ENCODE results near the gene AIPL1. TPM values are rescaled to one million over a fixed set of nuclear protein-coding genes. Genes with fewer than 3 reads are reported as not detected.
A peak's percentile ranks its signal among the peaks of the same experiment; 100 is the strongest.

Gene AIPL1
- total RNA-seq, 1 experiment from 2014 or later, result 0.46 TPM

- TF ChIP-seq, protein P1, sequence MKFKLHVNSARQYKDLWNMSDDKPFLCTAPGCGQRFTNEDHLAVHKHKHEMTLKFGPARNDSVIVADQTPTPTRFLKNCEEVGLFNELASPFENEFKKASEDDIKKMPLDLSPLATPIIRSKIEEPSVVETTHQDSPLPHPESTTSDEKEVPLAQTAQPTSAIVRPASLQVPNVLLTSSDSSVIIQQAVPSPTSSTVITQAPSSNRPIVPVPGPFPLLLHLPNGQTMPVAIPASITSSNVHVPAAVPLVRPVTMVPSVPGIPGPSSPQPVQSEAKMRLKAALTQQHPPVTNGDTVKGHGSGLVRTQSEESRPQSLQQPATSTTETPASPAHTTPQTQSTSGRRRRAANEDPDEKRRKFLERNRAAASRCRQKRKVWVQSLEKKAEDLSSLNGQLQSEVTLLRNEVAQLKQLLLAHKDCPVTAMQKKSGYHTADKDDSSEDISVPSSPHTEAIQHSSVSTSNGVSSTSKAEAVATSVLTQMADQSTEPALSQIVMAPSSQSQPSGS (CRISPR knock-in tag; IDR thresholded peaks at IDR 0.05; ENCODE audit: borderline replicate concordance, low read depth), result no peak
- TF ChIP-seq HMGA2 (CRISPR knock-in tag; IDR thresholded peaks at IDR 0.05) (no peak), TEAD1 (CRISPR knock-in tag; IDR thresholded peaks at IDR 0.05) (no peak), TCF7 (CRISPR knock-in tag; IDR thresholded peaks at IDR 0.05; ENCODE audit: low read depth) (no peak), JAZF1 (CRISPR knock-in tag; IDR thresholded peaks at IDR 0.05) (no peak), KAT7 (CRISPR knock-in tag; IDR thresholded peaks at IDR 0.05; ENCODE audit: borderline replicate concordance) (no peak), ERG (CRISPR knock-in tag; IDR thresholded peaks at IDR 0.05) (no peak), SOX15 (CRISPR knock-in tag; IDR thresholded peaks at IDR 0.05) (no peak), CBFB (CRISPR knock-in tag; IDR thresholded peaks at IDR 0.05; ENCODE audit: low read depth) (no peak)
- TF ChIP-seq, protein P2, sequence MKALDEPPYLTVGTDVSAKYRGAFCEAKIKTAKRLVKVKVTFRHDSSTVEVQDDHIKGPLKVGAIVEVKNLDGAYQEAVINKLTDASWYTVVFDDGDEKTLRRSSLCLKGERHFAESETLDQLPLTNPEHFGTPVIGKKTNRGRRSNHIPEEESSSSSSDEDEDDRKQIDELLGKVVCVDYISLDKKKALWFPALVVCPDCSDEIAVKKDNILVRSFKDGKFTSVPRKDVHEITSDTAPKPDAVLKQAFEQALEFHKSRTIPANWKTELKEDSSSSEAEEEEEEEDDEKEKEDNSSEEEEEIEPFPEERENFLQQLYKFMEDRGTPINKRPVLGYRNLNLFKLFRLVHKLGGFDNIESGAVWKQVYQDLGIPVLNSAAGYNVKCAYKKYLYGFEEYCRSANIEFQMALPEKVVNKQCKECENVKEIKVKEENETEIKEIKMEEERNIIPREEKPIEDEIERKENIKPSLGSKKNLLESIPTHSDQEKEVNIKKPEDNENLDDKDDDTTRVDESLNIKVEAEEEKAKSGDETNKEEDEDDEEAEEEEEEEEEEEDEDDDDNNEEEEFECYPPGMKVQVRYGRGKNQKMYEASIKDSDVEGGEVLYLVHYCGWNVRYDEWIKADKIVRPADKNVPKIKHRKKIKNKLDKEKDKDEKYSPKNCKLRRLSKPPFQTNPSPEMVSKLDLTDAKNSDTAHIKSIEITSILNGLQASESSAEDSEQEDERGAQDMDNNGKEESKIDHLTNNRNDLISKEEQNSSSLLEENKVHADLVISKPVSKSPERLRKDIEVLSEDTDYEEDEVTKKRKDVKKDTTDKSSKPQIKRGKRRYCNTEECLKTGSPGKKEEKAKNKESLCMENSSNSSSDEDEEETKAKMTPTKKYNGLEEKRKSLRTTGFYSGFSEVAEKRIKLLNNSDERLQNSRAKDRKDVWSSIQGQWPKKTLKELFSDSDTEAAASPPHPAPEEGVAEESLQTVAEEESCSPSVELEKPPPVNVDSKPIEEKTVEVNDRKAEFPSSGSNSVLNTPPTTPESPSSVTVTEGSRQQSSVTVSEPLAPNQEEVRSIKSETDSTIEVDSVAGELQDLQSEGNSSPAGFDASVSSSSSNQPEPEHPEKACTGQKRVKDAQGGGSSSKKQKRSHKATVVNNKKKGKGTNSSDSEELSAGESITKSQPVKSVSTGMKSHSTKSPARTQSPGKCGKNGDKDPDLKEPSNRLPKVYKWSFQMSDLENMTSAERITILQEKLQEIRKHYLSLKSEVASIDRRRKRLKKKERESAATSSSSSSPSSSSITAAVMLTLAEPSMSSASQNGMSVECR (CRISPR knock-in tag; IDR thresholded peaks at IDR 0.05; ENCODE audit: borderline replicate concordance), result no peak
- TF ChIP-seq, protein P3, sequence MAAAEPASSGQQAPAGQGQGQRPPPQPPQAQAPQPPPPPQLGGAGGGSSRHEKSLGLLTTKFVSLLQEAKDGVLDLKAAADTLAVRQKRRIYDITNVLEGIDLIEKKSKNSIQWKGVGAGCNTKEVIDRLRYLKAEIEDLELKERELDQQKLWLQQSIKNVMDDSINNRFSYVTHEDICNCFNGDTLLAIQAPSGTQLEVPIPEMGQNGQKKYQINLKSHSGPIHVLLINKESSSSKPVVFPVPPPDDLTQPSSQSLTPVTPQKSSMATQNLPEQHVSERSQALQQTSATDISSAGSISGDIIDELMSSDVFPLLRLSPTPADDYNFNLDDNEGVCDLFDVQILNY (CRISPR knock-in tag; IDR thresholded peaks at IDR 0.05), result no peak
Measured at GRCh38 chr17:6415616-6416015, 19.3 kb downstream of the AIPL1 start (continued).

GRCh38 chr17:6413065-6413464, 21.9 kb downstream of the AIPL1 start:
- Mint-ChIP-seq H3K36me3 (no peaks in the 10 kb centered on the region), H3K27me3 (ENCODE audit: low read depth) (no peaks in the 10 kb centered on the region), H3K4me1 (peaks cover 7% of the 10 kb centered on the region), H3K4me3 (no peak overlapping the region), H3K27ac (no peak overlapping the region), H3K9me3 (no peaks in the 10 kb centered on the region)
- ChIA-PET CTCF (interaction anchor here (0.6 to 3.4 kb wide), 34 partner anchors 10 to 826 kb away, joined by 3 to 26 read pairs (median 4); no protein-coding TSS in a partner anchor), POLR2A (no interaction called here)
- TF ChIP-seq GTF2I (CRISPR knock-in tag; conservative IDR thresholded peaks at IDR 0.05) (peak; percentile 74; the same call in 1 of the 2 replicates), ZNF263 (CRISPR knock-in tag; IDR thresholded peaks at IDR 0.05; ENCODE audit: low read depth) (no peak), CTCF (IDR thresholded peaks at IDR 0.05) (0 out of 2 replicates have a peak, but pooled peaks have one; percentile 24)
- peak; percentile 78 for ATAC-seq
- no peak for DNase-seq (ENCODE audit: low spot score)

DNA sequence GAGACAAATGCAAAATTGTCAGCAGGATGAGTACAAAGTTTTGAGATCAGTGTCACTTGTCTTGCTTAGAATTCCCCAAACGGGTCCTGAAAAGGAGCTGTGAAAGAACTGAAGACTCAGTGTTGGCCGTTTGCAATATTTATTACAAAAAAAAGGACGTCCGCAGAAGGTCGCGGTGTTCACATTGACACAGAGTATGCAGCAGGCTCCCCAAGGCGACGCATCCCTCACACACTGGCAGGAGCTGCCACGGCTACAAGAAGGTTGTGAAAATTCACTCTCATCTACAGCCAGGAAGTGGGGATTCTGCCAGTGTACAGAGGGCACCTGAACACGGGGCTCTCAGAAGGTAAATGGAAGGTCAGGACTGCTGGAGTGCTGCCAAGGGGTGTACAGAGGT, 26.2 kb downstream of the AIPL1 start:
- TF ChIP-seq, protein P1 (CRISPR knock-in tag; IDR thresholded peaks at IDR 0.05; ENCODE audit: borderline replicate concordance, low read depth), result no peak
- TF ChIP-seq IRF2 (CRISPR knock-in tag; IDR thresholded peaks at IDR 0.05; ENCODE audit: borderline replicate concordance, low read depth) (no peak), ZNF671 (CRISPR knock-in tag; IDR thresholded peaks at IDR 0.05) (no peak)
- Mint-ChIP-seq H3K27ac (no peak overlapping the region), H3K4me3 (no peak overlapping the region), H3K36me3 (no peaks in the 10 kb centered on the region), H3K4me1 (no peaks in the 10 kb centered on the region), H3K9me3 (no peaks in the 10 kb centered on the region), H3K27me3 (ENCODE audit: low read depth) (no peaks in the 10 kb centered on the region)
- ChIA-PET CTCF (no interaction called here), POLR2A (no interaction called here)
- ATAC-seq (no peak), DNase-seq (ENCODE audit: low spot score) (no peak)

Data from WTC11 (cell line).